ENCODE data around the gene PCBD2. TPM values are rescaled to one million over a fixed set of nuclear protein-coding genes. Genes with fewer than 3 reads are reported as not detected.

PCBD2 gene
- total and polyA plus RNA-seq, 2 of the 8 experiments (the other 6 are each of a cell fraction or from before 2014, with no cell fraction given) = 4.8 to 10.3 TPM

- CTCF ChIA-PET (ENCODE audit: partially characterized antibody) = no interaction called here
- POLR2A ChIA-PET (ENCODE audit: partially characterized antibody) = interaction anchor here (0.9 kb wide), 1 partner anchor 34 kb away, joined by 4 read pairs; the partner anchor contains the start of gene C5orf24
- no peak for FAIRE-seq
Measured at GRCh38 chr5:134879456-134879855, 25.5 kb upstream of the PCBD2 start.

More at GRCh38 chr5:134879456-134879855, 25.5 kb upstream of the PCBD2 start:
- no peak overlapping the region for H3K4ac ChIP-seq (replicated peaks; ENCODE audit: insufficient read length, low read depth, low read length)
- no peaks in the 10 kb centered on the region for H3K27me3 ChIP-seq (replicated peaks in 1 of 4; ENCODE audit: control insufficient read depth in 3 of 4, extremely low read depth in 1 of 4, insufficient read depth in 3 of 4, low read length in 3 of 4)
- no peaks in the 10 kb centered on the region for H3K36me3 ChIP-seq (ENCODE audit: control insufficient read depth in 2 of 4, insufficient read depth in 4 of 4, low read length in 3 of 4)
- H2BK20ac ChIP-seq (ENCODE audit: low read length) = no peak overlapping the region
- no peak overlapping the region for H3K4me3 ChIP-seq (ENCODE audit: extremely low read depth in 1 of 4, insufficient read depth in 2 of 4, low read depth in 3 of 4, low read length in 4 of 4)
- no peak overlapping the region for H3K14ac ChIP-seq (ENCODE audit: insufficient read length)
- H2BK15ac ChIP-seq (ENCODE audit: low read length) = no peak overlapping the region
- no peak overlapping the region for H4K5ac ChIP-seq (ENCODE audit: insufficient read length, low read depth, low read length)
- no peak overlapping the region for H2BK120ac ChIP-seq (replicated peaks; ENCODE audit: low read depth, low read length)
- H2BK5ac ChIP-seq (ENCODE audit: low read depth, low read length) = no peak overlapping the region
- no peak overlapping the region for H3K56ac ChIP-seq (replicated peaks; ENCODE audit: insufficient read length, low read depth, low read length)
- no peak overlapping the region for H2AFZ ChIP-seq (ENCODE audit: low read length)
- no peak overlapping the region for H3K23ac ChIP-seq (ENCODE audit: insufficient read length)
- H4K91ac ChIP-seq (replicated peaks; ENCODE audit: insufficient read length, low read length) = no peak overlapping the region
- no peak overlapping the region for H3K9ac ChIP-seq (replicated peaks in 1 of 4; ENCODE audit: extremely low read depth in 1 of 4, low read depth in 3 of 4, low read length in 3 of 4)
- no peak overlapping the region for H2BK12ac ChIP-seq (ENCODE audit: low read depth, low read length)
- WGBS, 2 experiments (ENCODE audit: extremely low coverage in 1 of 2, insufficient coverage in 1 of 2, insufficient read length in 1 of 2, insufficient replicate concordance in 2 of 2, low coverage in 1 of 2, low lambda C conversion rate in 2 of 2, missing lambda C conversion rate in 1 of 2) = 92% methylated on average over 3 of the region's 3 CpGs; no CpG with 5 or more reads in 1 of the 2 experiments
- H3K18ac ChIP-seq (ENCODE audit: extremely low read depth, low read length) = no peak overlapping the region
- no peak for DNase-seq (ENCODE audit: low read depth in 1 of 2, low spot score in 2 of 2)
- no peak overlapping the region for H4K8ac ChIP-seq (ENCODE audit: extremely low read depth, insufficient read depth, low read length)
- no peaks in the 10 kb centered on the region for H3K9me3 ChIP-seq (ENCODE audit: insufficient read depth in 2 of 2, low read depth in 1 of 2, low read length in 1 of 2)
- no peak overlapping the region for H3K27ac ChIP-seq (ENCODE audit: low read depth, low read length)
- H2AK5ac ChIP-seq (ENCODE audit: low read depth, low read length) = no peak overlapping the region
- no peaks in the 10 kb centered on the region for H4K20me1 ChIP-seq (replicated peaks in 1 of 2; ENCODE audit: control insufficient read depth in 1 of 2, insufficient read depth in 2 of 2, low read length in 2 of 2)
- H3K79me1 ChIP-seq (ENCODE audit: low read depth, low read length) = 0 out of 2 replicates have a peak, but pooled peaks cover 3% of the 10 kb centered on the region
- no peak for TF ChIP-seq RAD21 (IDR thresholded peaks at IDR 0.05 in 1 of 2, conservative IDR thresholded peaks at IDR 0.05 in 1 of 2; ENCODE audit: low read depth in 2 of 2, low read length in 2 of 2)
- TF ChIP-seq CBX5 (IDR thresholded peaks at IDR 0.05; ENCODE audit: low read depth, low read length) = no peak
- TF ChIP-seq SIN3A (conservative IDR thresholded peaks at IDR 0.05 in 1 of 2, IDR thresholded peaks at IDR 0.05 in 1 of 2; ENCODE audit: low read depth in 1 of 2, low read length in 2 of 2) = no peak
- no peak for TF ChIP-seq KDM1A (IDR thresholded peaks at IDR 0.05; ENCODE audit: borderline replicate concordance, low read length)
- no peak for TF ChIP-seq YY1 (IDR thresholded peaks at IDR 0.05; ENCODE audit: low read depth, low read length)
- TF ChIP-seq POLR2AphosphoS5 (IDR thresholded peaks at IDR 0.05; ENCODE audit: low read depth, low read length) = no peak
- H3K23me2 ChIP-seq (ENCODE audit: low read depth, low read length) = peaks cover 7% of the 10 kb centered on the region
- no peak overlapping the region for H3K4me2 ChIP-seq (ENCODE audit: insufficient read depth in 1 of 2, low read depth in 2 of 2, low read length in 2 of 2)
- H3K79me2 ChIP-seq (ENCODE audit: control insufficient read depth in 1 of 2, insufficient read depth in 2 of 2, low read length in 2 of 2) = no peaks in the 10 kb centered on the region; a peak in 2 of 4 replicates
- H3K4me1 ChIP-seq (replicated peaks in 1 of 4; ENCODE audit: control insufficient read depth in 3 of 4, insufficient read depth in 4 of 4, low read length in 3 of 4) = peaks cover 0 to 6% (median 2%) of the 10 kb centered on the region in 4 experiments; a peak in 2 of 7 replicates
